SK-N-SH (cell line): Measurements from ENCODE around the gene HTT.

Experiments used
- CHD2 ChIP-seq: fragments of 150-350 bp; IDR thresholded peaks from 2 replicates; pipeline ENCODE4 v1.6.1; 2018; ENCODE audit warnings: low read length; ENCODE audit not compliant: partially characterized antibody
- ELF1 ChIP-seq: IDR thresholded peaks from 2 replicates; pipeline ENCODE4 v1.4.0; 2012
- EP300 ChIP-seq, 2 experiments: IDR thresholded peaks; 2 replicates each; pipeline versions ENCODE4 v1.4.0 to v1.6.1; 2012; ENCODE audit warnings: borderline replicate concordance in 1 of 2, low read depth in 1 of 2, low read length in 1 of 2
- MXI1 ChIP-seq: IDR thresholded peaks from 2 replicates; pipeline ENCODE4 v1.6.1; 2012; ENCODE audit warnings: mild to moderate bottlenecking, low read depth, low read length, improper control_type of control experiment
- NFIC ChIP-seq: IDR thresholded peaks from 2 replicates; pipeline ENCODE4 v1.4.0; 2012; ENCODE audit warnings: borderline replicate concordance
- RAD21 ChIP-seq: IDR thresholded peaks from 2 replicates; pipeline ENCODE4 v1.6.1; 2012; ENCODE audit warnings: mild to moderate bottlenecking, low read length
- TCF12 ChIP-seq: IDR thresholded peaks from 2 replicates; pipeline ENCODE4 v1.4.0; 2012
- TEAD4 ChIP-seq: IDR thresholded peaks from 2 replicates; pipeline ENCODE4 v1.4.0; 2012; ENCODE audit warnings: mild to moderate bottlenecking, borderline replicate concordance; ENCODE audit not compliant: insufficient read depth
- TF ChIP-seq, protein P1 (sequence below): fragments of 150-350 bp; IDR thresholded peaks from 2 replicates; pipeline ENCODE4 v1.6.1; 2017; ENCODE audit warnings: antibody characterized with exemption, low read length, low read depth, borderline replicate concordance
- TF ChIP-seq, protein P2 (sequence below): fragments of 200-600 bp; sonication (generic); IDR thresholded peaks from 2 replicates; pipeline ENCODE4 v1.6.1; 2017; ENCODE audit warnings: antibody characterized with exemption, mild to moderate bottlenecking, moderate library complexity
- TF ChIP-seq, protein P3 (sequence below): IDR thresholded peaks from 2 replicates; pipeline ENCODE4 v1.6.1; 2012; ENCODE audit warnings: mild to moderate bottlenecking, low read depth, low read length, moderate library complexity
- TF ChIP-seq, protein P4 (sequence below): IDR thresholded peaks from 2 replicates; pipeline ENCODE4 v1.4.0; 2012; ENCODE audit warnings: low read depth
- TF ChIP-seq, protein P5 (sequence below): IDR thresholded peaks from 2 replicates; pipeline ENCODE4 v1.4.0; 2012; ENCODE audit warnings: low read depth, borderline replicate concordance

DNA sequence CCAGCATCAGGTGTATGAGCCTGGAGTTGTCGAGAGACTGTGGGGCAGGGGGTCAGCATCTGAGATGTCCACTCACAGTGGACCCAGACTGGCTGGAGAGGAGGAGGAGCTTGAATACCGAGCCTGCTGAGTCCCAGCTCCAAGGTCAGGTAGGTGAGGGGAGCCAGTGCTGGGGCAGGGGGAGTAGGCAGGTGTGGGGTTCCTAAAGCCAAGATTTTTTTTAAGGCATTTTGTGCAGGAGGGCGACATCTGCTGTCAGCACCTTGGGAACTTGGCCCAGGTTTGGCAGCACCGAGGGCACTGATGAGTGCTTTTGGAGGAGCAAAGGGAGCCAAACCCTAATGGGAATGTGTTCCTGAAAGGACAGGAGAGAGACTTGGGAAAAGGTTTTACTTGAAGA lies 110.2 kb downstream of the HTT start:
- TF ChIP-seq, protein P1, sequence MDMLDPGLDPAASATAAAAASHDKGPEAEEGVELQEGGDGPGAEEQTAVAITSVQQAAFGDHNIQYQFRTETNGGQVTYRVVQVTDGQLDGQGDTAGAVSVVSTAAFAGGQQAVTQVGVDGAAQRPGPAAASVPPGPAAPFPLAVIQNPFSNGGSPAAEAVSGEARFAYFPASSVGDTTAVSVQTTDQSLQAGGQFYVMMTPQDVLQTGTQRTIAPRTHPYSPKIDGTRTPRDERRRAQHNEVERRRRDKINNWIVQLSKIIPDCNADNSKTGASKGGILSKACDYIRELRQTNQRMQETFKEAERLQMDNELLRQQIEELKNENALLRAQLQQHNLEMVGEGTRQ, result no peak
- TF ChIP-seq, protein P2, sequence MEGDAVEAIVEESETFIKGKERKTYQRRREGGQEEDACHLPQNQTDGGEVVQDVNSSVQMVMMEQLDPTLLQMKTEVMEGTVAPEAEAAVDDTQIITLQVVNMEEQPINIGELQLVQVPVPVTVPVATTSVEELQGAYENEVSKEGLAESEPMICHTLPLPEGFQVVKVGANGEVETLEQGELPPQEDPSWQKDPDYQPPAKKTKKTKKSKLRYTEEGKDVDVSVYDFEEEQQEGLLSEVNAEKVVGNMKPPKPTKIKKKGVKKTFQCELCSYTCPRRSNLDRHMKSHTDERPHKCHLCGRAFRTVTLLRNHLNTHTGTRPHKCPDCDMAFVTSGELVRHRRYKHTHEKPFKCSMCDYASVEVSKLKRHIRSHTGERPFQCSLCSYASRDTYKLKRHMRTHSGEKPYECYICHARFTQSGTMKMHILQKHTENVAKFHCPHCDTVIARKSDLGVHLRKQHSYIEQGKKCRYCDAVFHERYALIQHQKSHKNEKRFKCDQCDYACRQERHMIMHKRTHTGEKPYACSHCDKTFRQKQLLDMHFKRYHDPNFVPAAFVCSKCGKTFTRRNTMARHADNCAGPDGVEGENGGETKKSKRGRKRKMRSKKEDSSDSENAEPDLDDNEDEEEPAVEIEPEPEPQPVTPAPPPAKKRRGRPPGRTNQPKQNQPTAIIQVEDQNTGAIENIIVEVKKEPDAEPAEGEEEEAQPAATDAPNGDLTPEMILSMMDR, result no peak
- TF ChIP-seq, protein P3, sequence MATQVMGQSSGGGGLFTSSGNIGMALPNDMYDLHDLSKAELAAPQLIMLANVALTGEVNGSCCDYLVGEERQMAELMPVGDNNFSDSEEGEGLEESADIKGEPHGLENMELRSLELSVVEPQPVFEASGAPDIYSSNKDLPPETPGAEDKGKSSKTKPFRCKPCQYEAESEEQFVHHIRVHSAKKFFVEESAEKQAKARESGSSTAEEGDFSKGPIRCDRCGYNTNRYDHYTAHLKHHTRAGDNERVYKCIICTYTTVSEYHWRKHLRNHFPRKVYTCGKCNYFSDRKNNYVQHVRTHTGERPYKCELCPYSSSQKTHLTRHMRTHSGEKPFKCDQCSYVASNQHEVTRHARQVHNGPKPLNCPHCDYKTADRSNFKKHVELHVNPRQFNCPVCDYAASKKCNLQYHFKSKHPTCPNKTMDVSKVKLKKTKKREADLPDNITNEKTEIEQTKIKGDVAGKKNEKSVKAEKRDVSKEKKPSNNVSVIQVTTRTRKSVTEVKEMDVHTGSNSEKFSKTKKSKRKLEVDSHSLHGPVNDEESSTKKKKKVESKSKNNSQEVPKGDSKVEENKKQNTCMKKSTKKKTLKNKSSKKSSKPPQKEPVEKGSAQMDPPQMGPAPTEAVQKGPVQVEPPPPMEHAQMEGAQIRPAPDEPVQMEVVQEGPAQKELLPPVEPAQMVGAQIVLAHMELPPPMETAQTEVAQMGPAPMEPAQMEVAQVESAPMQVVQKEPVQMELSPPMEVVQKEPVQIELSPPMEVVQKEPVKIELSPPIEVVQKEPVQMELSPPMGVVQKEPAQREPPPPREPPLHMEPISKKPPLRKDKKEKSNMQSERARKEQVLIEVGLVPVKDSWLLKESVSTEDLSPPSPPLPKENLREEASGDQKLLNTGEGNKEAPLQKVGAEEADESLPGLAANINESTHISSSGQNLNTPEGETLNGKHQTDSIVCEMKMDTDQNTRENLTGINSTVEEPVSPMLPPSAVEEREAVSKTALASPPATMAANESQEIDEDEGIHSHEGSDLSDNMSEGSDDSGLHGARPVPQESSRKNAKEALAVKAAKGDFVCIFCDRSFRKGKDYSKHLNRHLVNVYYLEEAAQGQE, result no peak
- TF ChIP-seq, protein P4, sequence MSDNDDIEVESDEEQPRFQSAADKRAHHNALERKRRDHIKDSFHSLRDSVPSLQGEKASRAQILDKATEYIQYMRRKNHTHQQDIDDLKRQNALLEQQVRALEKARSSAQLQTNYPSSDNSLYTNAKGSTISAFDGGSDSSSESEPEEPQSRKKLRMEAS, result no peak
- TF ChIP-seq TEAD4 (no peak), RAD21 (no peak), EP300 (IDR thresholded peaks at IDR 0.05; ENCODE audit: borderline replicate concordance in 1 of 2, low read depth in 1 of 2, low read length in 1 of 2) (no peak), ELF1 (no peak), TCF12 (no peak), NFIC (no peak), CHD2 (no peak), MXI1 (no peak)
- TF ChIP-seq, protein P5, sequence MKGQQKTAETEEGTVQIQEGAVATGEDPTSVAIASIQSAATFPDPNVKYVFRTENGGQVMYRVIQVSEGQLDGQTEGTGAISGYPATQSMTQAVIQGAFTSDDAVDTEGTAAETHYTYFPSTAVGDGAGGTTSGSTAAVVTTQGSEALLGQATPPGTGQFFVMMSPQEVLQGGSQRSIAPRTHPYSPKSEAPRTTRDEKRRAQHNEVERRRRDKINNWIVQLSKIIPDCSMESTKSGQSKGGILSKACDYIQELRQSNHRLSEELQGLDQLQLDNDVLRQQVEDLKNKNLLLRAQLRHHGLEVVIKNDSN, result no peak
